Adipose tissue (tissue), 3 donors: ENCODE data around the gene TBC1D22A. TPM values are rescaled to one million over a fixed set of nuclear protein-coding genes. Genes with fewer than 3 reads are reported as not detected.

Source experiments
- H3K27ac ChIP-seq: one replicate; pipeline ENCODE4 v1.5.1; 2013; ENCODE audit warnings: low read depth, low read length
- WGBS, 3 donors: extraction: QIAGEN DNeasy Blood & Tissue Kit; methylation state at CpG; one replicate each; pipeline ENCODE4 v1.1.7; 2013; 5-methylcytosine and 5-hydroxymethylcytosine counted together
- polyA plus RNA-seq, 3 donors: library from polyadenylated mRNA; stranded (reverse); fragments of 200-250 nt; gene quantifications; one replicate each; pipeline ENCODE4 v1.2.3, GENCODE V29; 2013
- donor health status: healthy with polysubstance abuse.
- donor health status: Bipolar disorder and iron deficiency.
- donor health status: healthy.

Gene TBC1D22A
- polyA plus RNA-seq, 3 donors = 13.3 to 16.7 (median 15.4) TPM

DNA sequence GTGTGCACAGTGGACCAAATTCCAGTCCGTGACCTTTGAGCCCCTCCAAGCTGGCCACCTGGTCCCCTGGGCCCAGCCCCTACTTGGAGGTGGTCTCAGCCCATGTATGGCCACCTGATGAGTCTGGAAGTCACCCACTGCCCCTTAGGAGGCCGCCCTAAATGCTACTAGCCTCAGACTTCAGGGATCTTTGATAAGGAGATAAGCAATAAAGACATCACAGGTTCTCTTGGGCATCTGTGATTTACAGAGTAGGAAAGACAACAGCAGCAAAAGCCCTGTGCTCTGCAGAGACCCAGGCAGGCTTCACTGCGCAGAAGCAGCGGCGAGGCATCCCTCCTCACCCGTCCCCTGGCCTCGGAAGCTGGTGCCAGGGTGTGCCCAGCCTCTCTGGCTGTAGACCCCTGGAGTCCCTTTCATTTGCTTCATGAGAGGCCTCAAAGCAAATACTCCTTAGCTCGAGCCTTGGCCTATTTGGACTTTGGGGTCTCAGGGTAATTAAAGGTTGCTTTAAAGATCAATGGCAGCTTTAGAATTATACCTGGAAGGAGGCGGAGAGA lies 360.1 kb downstream of the TBC1D22A start:
- WGBS, 3 donors = 92 to 96% (median 93%) methylated on average over 9 of the region's 9 CpGs
- H3K27ac ChIP-seq = no peak overlapping the region

DNA sequence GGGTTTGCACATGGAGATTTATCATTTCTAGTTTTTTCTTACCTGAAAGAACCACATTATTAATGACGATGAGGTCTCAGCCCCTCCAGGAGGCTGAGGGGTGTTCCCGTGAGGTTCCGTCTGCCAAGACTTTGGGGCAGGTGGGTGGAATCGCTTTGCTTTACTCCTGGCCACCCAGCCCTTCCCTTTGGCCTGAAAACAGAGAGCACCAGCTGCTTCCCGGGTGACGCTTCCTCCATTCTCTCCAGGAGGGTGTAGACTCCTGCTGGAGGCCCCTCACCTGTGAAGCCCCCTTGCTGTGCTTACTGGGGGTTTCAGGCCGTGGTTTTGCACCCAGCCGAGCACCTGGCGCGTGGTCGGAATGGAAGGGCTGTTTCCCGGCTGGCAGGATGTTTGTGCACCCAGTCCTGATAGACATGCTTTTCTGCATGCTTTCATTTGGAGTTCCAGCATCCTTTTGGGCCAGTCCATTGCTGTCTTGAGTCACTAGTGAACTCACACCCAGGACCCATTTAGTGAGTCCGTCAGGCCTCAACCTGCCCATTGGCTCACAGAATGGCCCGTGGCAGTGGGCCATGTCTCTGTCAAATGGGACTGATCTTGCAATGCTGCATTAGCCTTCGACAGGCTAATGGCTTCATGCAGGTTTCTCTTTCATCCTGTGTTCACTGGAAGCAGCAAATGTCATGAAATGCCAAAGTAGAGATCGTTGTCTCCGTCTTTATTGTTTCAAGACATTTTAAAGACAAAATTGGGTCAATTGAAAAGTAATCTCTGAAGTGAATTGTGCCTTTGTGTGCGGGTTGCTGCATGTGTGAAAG lies 360.8 kb downstream of the TBC1D22A start:
- 88 to 94% (median 94%) methylated on average over 18 of the region's 18 CpGs for WGBS, 3 donors
- no peak overlapping the region for H3K27ac ChIP-seq

DNA sequence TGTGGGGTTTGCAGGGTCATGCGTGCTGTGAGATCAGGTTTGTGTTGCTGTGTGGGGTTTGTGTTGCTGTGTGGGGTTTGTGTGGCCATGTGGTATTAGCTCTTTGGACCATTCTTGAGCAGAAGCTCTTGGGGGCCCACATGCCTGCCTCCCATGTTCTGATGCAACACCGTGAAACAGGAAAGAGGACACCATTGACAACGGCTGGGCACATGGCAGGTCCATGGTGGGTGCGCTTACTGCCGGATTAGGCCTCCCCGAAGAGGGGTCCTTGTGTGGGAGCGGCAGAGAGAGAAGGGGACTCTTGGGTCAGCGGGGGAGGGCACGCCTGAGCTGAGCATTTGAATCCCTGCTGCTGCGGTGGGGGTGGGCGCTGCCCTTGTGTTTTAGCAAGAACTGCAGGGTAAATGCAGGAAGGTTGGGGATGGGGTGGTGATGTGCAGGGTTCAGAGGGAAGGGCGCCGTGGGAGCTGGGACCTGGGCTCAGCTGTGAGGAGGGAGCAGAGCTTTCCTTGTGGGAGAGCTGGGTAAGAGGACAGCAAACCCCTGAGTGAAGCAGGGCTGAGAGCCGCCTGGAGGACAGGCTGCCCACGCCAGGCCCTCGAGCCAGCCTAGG lies 361.5 kb downstream of the TBC1D22A start:
- 89 to 95% (median 93%) methylated on average over 15 to 16 of the region's 16 CpGs for whole genome bisulfite sequencing, 3 donors
- no peak overlapping the region for H3K27ac ChIP-seq

DNA sequence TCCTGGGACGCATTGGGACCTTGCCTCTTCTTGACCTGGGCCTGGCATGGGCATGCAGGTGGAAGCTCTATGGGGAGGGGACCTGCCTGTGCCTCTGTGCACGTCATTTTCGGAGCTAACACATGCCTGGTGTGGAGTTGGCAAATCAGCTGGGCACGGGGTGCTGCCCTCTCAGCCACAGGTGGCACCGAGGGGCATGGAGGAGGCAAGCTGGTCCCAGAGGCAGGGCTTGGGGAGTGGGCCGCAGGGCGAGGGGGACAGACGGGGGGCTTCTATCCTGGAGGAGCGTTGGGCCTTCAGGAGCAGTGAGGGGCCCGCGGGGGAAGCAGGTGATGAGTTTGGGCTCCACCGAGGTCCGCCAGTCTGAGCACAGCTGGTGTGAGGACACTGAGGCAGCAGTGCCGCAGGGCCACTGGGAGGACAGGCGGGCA lies 362.0 kb downstream of the TBC1D22A start:
- H3K27ac ChIP-seq = no peak overlapping the region
- WGBS, 3 donors = 92 to 96% (median 95%) methylated on average over 15 of the region's 15 CpGs

DNA sequence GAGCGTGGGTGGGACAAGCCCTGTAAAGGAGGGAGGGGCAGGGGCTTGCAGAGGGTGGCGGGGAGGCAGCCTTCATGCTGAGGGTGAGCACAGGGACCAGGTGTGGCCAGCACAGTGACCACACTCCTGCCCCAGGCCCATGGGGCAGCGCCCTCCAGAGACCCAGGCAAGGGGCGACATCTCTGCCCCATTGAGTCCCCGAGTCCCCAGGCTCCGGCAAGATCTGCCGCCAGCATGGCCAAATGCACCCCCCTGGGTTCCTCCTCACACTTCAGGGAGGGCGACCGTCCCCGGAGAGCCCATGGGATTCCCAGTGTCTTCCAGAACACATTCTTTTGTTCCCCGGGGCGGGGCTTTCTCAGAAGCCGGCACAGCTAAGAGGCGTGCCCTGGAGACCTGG lies 362.5 kb downstream of the TBC1D22A start:
- no peak overlapping the region for H3K27ac ChIP-seq
- WGBS, 3 donors = 88 to 92% (median 91%) methylated on average over 13 to 14 of the region's 14 CpGs

DNA sequence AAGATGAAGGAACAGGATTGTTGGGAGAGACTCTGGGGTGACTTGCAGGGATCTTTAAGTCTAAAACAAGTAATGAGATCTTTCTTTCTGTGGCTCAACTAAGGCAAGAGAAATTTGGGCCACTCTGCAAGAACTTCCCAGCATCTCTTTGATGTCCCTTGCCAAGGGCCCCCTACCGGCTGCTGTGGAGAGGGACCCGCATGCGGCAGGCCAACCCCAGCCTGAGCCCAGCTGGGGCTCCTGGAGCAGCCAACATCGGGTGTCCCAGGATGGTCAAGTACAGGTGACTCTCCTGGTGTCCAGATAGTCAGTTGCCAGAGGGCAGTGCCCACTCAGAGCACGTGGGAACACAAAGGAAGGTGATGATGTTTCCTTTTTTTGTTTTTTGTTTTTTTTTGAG lies 363.2 kb downstream of the TBC1D22A start:
- H3K27ac ChIP-seq = no peak overlapping the region
- 79 to 90% (median 85%) methylated on average over 5 of the region's 5 CpGs for WGBS, 3 donors

DNA sequence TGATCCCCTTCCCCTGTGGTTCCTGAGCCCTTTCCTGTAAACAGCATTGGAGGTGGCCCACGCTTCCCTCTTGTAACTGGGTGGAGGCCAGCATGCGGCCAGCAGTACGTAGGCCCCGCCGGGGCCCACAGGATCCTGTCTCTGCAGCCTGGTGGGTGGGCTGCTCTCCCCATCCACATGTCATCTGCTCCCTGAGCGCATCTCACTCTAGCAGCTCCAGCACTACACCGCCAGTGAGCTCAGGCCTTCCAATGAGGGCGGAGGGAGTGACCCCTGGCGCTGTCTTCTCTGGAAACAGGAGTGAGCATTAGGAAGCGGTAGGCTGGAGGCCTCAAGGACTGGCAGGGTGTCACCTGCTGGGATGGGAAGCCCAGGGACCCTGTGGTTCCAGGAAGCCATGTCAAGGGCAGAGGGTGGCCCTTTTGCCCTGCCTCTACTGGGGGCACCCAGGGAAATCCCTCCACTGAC lies 363.9 kb downstream of the TBC1D22A start:
- no peak overlapping the region for H3K27ac ChIP-seq
- 89 to 93% (median 90%) methylated on average over 10 of the region's 10 CpGs for WGBS, 3 donors

DNA sequence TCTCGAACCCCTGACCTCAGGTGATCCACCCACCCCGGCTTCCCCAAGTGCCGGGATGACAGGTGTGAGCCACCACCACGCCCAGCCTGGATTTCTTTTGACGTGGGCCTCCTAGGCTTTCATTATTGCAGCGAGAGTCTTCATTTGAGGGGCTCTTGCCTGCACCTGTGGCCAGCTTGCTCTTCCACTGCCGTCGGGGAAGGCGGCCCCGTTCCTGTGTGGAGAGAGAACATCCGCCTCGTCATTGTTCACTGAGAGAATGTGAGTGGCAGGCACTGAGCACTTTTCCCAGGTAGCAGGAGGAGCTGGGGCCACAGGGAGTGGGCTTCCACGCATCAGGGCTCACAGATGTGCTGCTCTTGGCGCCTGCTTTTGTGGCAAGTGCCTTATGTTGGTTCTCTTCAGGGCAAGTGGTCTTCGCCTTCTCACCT lies 365.0 kb downstream of the TBC1D22A start:
- 93 to 98% (median 96%) methylated on average over 14 to 15 of the region's 15 CpGs for WGBS, 3 donors
- H3K27ac ChIP-seq = no peak overlapping the region

DNA sequence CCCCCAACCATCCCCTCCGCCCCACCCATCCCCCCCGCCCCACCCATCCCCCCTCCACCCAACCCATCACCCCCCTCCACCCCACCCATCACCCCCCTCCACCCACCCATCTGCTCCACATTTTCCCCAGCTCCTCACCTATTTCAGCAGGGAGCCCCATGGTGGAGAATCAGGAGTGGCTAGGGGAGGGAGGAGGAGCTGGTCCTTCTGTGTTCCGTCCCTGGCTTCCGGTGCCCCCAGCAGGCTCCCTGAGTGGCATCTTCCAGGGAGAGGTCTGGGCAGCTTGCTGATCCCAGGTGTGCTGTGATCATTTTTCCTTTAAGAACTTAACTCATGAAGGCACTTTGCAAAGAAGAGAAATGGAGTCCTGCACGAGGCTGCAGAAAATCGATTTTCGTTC lies 365.8 kb downstream of the TBC1D22A start:
- 79 to 88% (median 79%) methylated on average over 5 to 7 of the region's 7 CpGs for WGBS, 3 donors
- no peak overlapping the region for H3K27ac ChIP-seq

DNA sequence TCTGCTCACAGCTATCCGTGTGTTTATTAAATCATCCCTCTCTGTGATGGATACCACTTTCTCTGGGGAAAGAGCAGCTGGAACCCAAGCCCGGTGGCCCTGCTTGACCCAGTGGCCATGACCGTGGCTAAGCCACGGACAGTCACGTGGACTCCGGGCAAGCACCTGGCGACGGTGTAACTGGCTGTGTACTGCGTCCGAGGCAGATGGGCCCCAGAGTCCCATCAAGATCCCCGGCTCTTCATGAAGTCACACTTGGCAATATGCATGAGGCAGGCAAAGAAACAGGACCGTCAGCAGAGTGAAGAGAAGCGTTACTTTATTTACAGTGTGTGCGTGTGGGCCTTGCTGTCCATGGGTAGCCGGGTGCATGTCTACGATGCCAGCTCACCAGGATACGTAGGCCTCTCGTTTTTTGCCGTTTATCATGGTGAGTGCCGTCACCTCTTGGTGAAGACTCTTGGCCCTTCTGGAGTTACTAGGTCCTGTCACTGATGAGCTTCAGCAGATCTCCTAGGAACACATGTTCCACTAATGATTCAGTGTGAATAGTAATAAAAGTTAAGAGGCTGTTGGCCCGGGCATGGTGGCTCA lies 366.3 kb downstream of the TBC1D22A start:
- H3K27ac ChIP-seq = no peak overlapping the region
- 92 to 96% (median 95%) methylated on average over 21 of the region's 21 CpGs for WGBS, 3 donors

DNA sequence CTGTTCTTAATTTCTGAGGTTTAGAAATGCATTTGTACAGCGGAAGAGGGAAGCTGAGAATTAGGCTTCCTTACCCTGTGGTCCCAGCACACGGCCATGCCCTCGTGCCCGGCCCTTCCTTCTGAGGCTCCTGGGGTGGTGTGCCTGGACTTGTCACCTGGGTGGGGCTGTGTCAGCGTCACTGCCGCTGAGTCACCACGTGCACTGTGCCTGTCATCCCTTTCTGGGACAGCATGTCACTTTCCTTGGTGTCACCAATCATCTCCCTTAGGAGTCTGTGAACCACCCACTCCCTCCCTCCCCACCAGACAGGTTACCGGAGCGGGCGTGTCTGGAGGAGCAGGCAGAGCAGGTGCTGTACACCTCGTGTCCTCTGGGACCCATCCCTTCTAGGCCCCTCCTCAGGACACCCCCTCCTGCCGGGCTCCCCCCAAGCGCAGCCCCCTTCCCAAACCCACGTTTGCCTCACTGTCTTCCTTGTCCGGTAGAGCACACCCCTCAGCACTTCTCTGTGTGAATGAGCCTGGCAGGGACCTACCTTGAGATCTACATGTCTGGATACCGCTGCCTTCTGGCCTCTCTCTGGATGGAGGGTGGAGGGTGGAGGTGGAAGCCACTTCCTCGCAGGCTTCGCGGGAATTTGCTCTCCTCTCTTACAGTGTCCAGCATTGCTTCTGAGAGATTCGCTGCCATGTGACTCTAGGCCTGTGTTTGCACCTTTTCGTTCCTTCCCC lies 367.6 kb downstream of the TBC1D22A start:
- WGBS, 3 donors = 84 to 91% (median 86%) methylated on average over 21 of the region's 21 CpGs

DNA sequence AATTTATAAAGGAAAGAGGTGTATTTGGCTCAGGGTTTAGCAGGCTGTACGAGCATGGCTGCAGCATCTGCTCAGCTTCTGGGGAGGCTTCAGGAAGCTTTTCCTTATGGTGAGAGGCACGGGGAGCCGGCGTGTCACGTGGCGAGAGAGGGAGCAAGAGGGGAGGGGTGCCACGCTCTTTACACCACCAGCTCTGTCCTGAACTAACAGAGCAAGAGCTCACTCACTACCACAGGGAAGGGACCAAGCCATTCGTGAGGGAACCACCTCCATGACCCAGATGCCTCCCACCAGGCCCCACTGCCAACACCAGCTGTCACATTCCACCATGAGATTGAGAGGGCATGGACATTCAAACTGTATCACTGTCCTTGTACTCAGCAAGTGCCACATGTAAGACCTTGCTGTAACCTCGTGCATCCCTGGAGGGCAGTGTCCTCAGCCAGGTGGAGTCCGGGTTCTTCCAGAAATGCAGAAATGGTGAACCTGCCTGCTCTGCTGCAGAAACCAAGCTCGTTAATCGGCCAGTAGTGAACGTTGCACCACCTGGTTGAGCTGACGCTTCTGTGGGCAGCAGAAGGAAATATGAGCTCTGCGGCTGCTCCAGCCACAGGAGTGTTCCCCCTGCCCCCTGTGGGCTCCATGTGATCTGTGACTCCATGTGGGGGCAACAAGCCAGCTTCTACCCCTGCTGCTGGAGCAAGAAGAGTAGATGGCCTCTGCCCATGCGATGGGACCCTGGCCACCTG lies 368.6 kb downstream of the TBC1D22A start:
- no peak overlapping the region for H3K27ac ChIP-seq
- WGBS, 3 donors = 87 to 90% (median 90%) methylated on average over 16 of the region's 16 CpGs

More for the DNA sequence above, 367.6 kb downstream of the TBC1D22A start:
- H3K27ac ChIP-seq = no peak overlapping the region

DNA sequence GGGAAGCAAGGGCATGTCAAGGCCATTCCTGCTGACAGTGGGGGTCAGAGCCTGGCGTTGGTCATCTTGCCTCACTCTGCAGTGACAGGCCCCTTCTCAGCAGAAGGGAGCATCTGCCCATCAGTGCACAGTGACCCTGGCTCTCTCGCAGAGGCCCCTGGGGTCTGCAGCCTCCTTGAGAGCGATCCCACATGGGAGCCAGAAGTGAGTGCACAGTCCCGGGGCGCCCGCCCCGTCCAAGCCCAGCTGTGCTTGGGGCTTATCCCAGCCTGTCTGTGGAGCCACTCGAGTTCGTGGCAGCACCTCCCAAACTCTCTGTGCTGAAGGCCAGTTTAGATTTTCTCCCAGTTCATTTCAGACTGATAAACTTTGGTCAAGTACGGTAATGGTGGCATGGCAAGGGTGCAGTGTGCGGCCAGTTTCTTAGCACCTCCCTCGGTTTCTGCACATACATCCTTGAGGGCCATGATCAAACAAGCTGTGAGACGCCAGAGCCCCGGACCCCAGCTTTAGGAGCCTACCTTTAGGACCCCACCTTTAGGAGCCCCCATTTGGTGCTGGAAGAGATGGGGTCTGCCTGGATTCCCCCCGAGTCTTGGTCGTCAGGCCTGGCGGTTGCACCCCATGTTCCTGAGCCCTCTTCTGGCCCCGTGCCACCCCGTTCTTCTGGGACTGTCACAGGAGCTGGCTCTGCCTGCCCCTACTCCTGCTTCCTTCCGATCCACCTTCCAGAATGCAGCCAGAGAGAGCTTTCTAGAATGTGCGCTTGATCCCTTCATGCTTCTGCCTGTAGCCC lies 369.4 kb downstream of the TBC1D22A start:
- no peak overlapping the region for H3K27ac ChIP-seq
- whole genome bisulfite sequencing, 3 donors = 94 to 96% (median 95%) methylated on average over 21 of the region's 21 CpGs

DNA sequence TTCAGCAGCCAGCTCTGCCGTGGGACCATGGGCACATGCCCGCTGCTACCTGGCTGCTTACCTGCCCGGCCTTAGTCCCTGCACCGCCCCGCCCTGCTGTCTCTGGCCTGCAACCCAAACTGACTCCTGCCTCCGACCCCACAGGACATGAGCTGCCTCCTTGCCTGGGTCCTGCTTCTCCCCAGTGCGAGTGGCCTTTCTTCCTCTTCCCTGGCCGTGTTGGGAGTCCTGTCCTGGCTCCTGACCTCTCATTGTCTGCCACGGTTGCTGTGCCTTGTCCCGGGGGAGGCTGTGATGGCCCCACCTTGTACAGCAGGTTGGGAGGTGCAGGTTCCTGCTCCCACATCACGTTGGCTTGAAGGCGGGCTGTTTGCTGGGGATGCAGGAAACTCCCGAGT lies 370.0 kb downstream of the TBC1D22A start:
- no peak overlapping the region for H3K27ac ChIP-seq
- 76 to 89% (median 85%) methylated on average over 13 of the region's 13 CpGs for WGBS, 3 donors

DNA sequence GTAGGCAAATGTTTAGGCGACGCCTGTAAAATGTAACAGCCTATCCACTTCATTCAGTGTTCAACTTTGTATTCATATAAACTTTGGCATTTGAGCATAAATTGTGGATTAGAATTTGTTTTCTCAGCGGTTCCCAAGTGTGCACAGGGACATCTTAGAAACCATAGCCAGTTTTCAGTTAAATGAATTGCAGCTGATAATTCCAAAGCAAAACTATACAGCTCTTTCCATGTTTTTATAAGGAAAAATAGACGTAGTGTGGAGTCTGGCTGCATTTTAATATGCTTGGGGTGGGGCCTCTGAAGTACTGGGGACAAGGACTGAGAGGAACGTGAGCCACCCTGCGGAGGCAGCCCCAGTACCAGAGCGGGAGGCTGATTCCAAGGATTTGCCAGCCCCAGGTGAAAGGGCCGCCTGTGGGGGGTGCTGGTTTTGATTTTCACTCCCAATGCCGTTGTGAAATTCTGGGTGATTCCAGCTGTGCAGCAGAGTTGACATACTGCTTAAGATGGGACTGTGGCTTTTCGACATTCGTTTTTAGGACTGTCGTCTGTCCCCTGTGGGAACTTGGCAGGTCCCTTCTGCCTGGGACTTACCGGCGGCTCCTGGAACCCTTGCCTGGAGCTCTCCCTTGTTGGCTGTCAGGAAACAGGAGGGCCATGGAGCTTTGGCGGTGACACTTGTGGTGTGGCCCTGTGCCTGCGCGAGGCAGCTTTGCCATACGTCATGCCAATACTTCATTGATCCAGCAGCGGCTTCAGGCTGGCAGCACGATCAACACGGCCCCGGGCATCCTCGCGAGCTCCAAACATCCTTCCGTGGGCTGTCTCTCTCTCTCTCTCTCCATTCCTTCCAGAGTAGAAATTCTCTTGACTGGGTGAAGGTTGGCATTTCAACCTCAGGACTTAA lies 370.9 kb downstream of the TBC1D22A start:
- WGBS, 3 donors = 83 to 90% (median 88%) methylated on average over 25 of the region's 25 CpGs

DNA sequence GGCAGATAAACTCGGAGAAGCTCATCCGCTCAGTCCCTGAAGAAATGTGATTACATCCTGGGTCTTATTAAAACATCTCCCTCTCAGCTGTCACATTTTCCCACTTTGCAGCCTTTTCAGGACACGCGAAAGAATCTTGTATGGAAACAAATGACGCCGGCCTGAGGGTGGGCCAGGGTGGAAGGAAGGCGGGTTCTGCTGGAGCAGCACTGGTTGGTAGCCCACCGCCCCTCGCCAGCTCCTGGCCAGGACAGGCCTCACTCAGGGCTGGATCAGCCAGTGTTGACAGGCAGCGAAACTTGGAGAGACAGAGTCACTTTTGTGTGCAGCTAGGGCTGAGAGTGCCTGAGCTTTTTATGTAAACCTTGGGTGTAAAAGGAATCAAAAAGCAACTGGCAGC lies 371.8 kb downstream of the TBC1D22A start:
- no peak overlapping the region for H3K27ac ChIP-seq
- 79 to 95% (median 92%) methylated on average over 10 of the region's 10 CpGs for WGBS, 3 donors

More for the DNA sequence above, 370.9 kb downstream of the TBC1D22A start:
- no peak overlapping the region for H3K27ac ChIP-seq
